HS-27A (cell line): Measurements from ENCODE around the gene PKD1.

ENCODE experiments used
- DNase-seq: peaks from one replicate; pipeline ENCODE4 v3.0.0-alpha.2; 2012; ENCODE audit warnings: low read depth, missing footprints

PKD1 gene

GRCh38 chr16:2135770-2136490 is at the start of gene PKD1:
Gene PKD1 (minus strand): TSS chr16:2135898. CDS start chr16:2135689, 209 bp downstream.
- peak; percentile 78 for DNase-seq

- no peak for DNase-seq
Observed at GRCh38 chr16:2184962-2185361, 49.3 kb upstream of the PKD1 start.

- no peak for DNase-seq
Observed at GRCh38 chr16:2184346-2184745, 48.6 kb upstream of the PKD1 start.

- DNase-seq = no peak
Observed at GRCh38 chr16:2183671-2184070, 48.0 kb upstream of the PKD1 start.

- DNase-seq = no peak
Observed at GRCh38 chr16:2181952-2182351, 46.3 kb upstream of the PKD1 start.

- DNase-seq = no peak
Observed at GRCh38 chr16:2180962-2181923, 45.5 kb upstream of the PKD1 start.

GRCh38 chr16:2180461-2180860 is 44.8 kb upstream of the PKD1 start:
- no peak for DNase-seq

GRCh38 chr16:2179576-2179975 is 43.9 kb upstream of the PKD1 start:
- no peak for DNase-seq

- DNase-seq = no peak
Observed at GRCh38 chr16:2179107-2179501, 43.4 kb upstream of the PKD1 start.

GRCh38 chr16:2178321-2179106 is 42.8 kb upstream of the PKD1 start:
- DNase-seq = no peak

GRCh38 chr16:2177561-2177960 is 41.9 kb upstream of the PKD1 start:
- DNase-seq = no peak

GRCh38 chr16:2177101-2177500 is 41.4 kb upstream of the PKD1 start:
- no peak for DNase-seq

- DNase-seq = no peak
Observed at GRCh38 chr16:2176047-2176446, 40.3 kb upstream of the PKD1 start.

- no peak for DNase-seq
Observed at GRCh38 chr16:2175454-2175853, 39.8 kb upstream of the PKD1 start.

GRCh38 chr16:2174396-2175131 is 38.9 kb upstream of the PKD1 start:
- no peak for DNase-seq

GRCh38 chr16:2173916-2174315 is 38.2 kb upstream of the PKD1 start:
- no peak for DNase-seq

GRCh38 chr16:2173366-2173765 is 37.7 kb upstream of the PKD1 start:
- DNase-seq = no peak

GRCh38 chr16:2172688-2173335 is 37.1 kb upstream of the PKD1 start:
- DNase-seq = no peak

GRCh38 chr16:2171601-2172178 is 36.0 kb upstream of the PKD1 start:
- no peak for DNase-seq

- DNase-seq = no peak
Observed at GRCh38 chr16:2170587-2171435, 35.1 kb upstream of the PKD1 start.
